B cell (primary cell): ENCODE data around the gene SHC3. TPM values are rescaled to one million over a fixed set of nuclear protein-coding genes. Genes with fewer than 3 reads are reported as not detected.

Source experiments
- ATAC-seq: fragments of 200-7000 bp; cut with Tn5 transposase; one replicate; pipeline ENCODE4 v1.10.0; 2021; ENCODE audit warnings: low read depth, mild to moderate bottlenecking, moderate number of reproducible peaks, moderate library complexity
- CTCF ChIA-PET: fragments of 350-600 bp; sonication (Branson Sonifier 250); formaldehyde crosslinking; loops from one replicate; lab custom pipeline; 2021; ENCODE audit warnings: antibody characterized with exemption, inconsistent platforms; lab: Charles Lee
- POLR2A ChIA-PET: fragments of 350-600 bp; sonication (Branson Sonifier 250); formaldehyde crosslinking; loops from one replicate; lab custom pipeline; 2021; ENCODE audit warnings: antibody characterized with exemption; lab: Charles Lee
- DNase-seq: peaks from one replicate; pipeline ENCODE4 v3.0.0; 2013
- H2AFZ ChIP-seq: 2 replicates; pipeline ENCODE4 v1.6.1; 2012; ENCODE audit warnings: mild to moderate bottlenecking, low read depth, low read length; ENCODE audit not compliant: insufficient read depth, poor library complexity, severe bottlenecking
- H3K27ac ChIP-seq, 2 donors: 1 replicate in 1 of 2; 2 replicates in 1 of 2; pipeline ENCODE4 v1.5.1; 2012 to 2013; ENCODE audit warnings: low read length in 2 of 2, mild to moderate bottlenecking in 2 of 2, moderate library complexity in 1 of 2
- H3K27me3 ChIP-seq, 4 experiments: fragments of 200-600 bp in 1 of 4; sonication (generic) in 1 of 4; replicated peaks in 1 of 4; 1 replicate in 2 of 4; 2 replicates in 2 of 4; pipeline versions ENCODE4 v1.6.1 to v1.7.0; 2013 to 2016; ENCODE audit warnings: low read length in 3 of 4, mild to moderate bottlenecking in 2 of 4, mixed read lengths in 1 of 4, moderate library complexity in 1 of 4; ENCODE audit not compliant: insufficient read depth in 4 of 4, control insufficient read depth in 3 of 4; ENCODE audit errors: control extremely low read depth in 1 of 4
- H3K36me3 ChIP-seq, 2 experiments: replicated peaks in 1 of 2; 1 replicate in 1 of 2; 2 replicates in 1 of 2; pipeline versions ENCODE4 v1.6.1 to v1.7.1; 2013; ENCODE audit warnings: low read length in 1 of 2; ENCODE audit not compliant: insufficient read depth in 2 of 2, control insufficient read depth in 1 of 2; ENCODE audit errors: control extremely low read depth in 1 of 2, extremely low read depth in 1 of 2
- H3K4me1 ChIP-seq, 2 donors: fragments of 200-600 bp in 1 of 2; sonication (generic) in 1 of 2; 1 replicate in 1 of 2; 2 replicates in 1 of 2; pipeline versions ENCODE4 v1.5.1 to v1.6.1; 2013 to 2017; ENCODE audit warnings: low read length in 2 of 2; ENCODE audit not compliant: control insufficient read depth in 2 of 2, insufficient read depth in 2 of 2
- H3K4me2 ChIP-seq: replicated peaks from 2 replicates; pipeline ENCODE3; 2012; ENCODE audit warnings: mild to moderate bottlenecking, low read depth, low read length; ENCODE audit not compliant: poor library complexity, severe bottlenecking
- H3K4me3 ChIP-seq, 5 experiments: fragments of 200-600 bp in 1 of 5; sonication (generic) in 1 of 5; 1 replicate in 3 of 5; 2 replicates in 2 of 5; pipeline versions ENCODE4 v1.5.1 to v1.7.0; 2011 to 2016; ENCODE audit warnings: low read length in 4 of 5, mild to moderate bottlenecking in 4 of 5, low read depth in 2 of 5, control low read depth in 1 of 5, moderate library complexity in 1 of 5; ENCODE audit not compliant: insufficient read depth in 1 of 5; ENCODE audit errors: control extremely low read depth in 1 of 5, extremely low read depth in 1 of 5
- H3K79me2 ChIP-seq: fragments of 200-600 bp; sonication (generic); one replicate; pipeline ENCODE4 v1.6.0; 2016; ENCODE audit warnings: low read length; ENCODE audit not compliant: control insufficient read depth, insufficient read depth
- H3K9ac ChIP-seq: fragments of 200-600 bp; sonication (generic); 2 replicates; pipeline ENCODE4 v1.6.1; 2017; ENCODE audit warnings: mild to moderate bottlenecking, low read length, moderate library complexity
- H3K9me3 ChIP-seq, 3 donors: one replicate each; pipeline versions ENCODE4 v1.6.1 to v1.7.1; 2013; ENCODE audit warnings: low read length in 2 of 3; ENCODE audit not compliant: control insufficient read depth in 2 of 3, insufficient read depth in 1 of 3; ENCODE audit errors: control extremely low read depth in 1 of 3
- H4K20me1 ChIP-seq: 2 replicates; pipeline ENCODE4 v1.6.0; 2012; ENCODE audit warnings: mild to moderate bottlenecking, low read length; ENCODE audit not compliant: insufficient read depth, control insufficient read depth, poor library complexity, severe bottlenecking
- H3K27ac Mint-ChIP-seq: one replicate; pipeline ENCODE4 v1.8.0; 2021; ENCODE audit warnings: mixed read lengths
- H3K27me3 Mint-ChIP-seq: one replicate; pipeline ENCODE4 v1.8.0; 2021; ENCODE audit warnings: mixed read lengths
- H3K4me1 Mint-ChIP-seq: one replicate; pipeline ENCODE4 v1.8.0; 2021; ENCODE audit warnings: mixed read lengths
- H3K4me3 Mint-ChIP-seq: one replicate; pipeline ENCODE4 v1.8.0; 2021; ENCODE audit warnings: mixed read lengths
- H3K9me3 Mint-ChIP-seq: one replicate; pipeline ENCODE4 v1.8.0; 2022; ENCODE audit warnings: mixed read lengths; ENCODE audit not compliant: insufficient read depth
- EZH2 ChIP-seq: IDR thresholded peaks from 2 replicates; pipeline ENCODE4 v1.6.1; 2012; ENCODE audit warnings: borderline replicate concordance, low read depth, mild to moderate bottlenecking, moderate library complexity, low read length; ENCODE audit not compliant: insufficient read depth, poor library complexity, severe bottlenecking
- WGBS: methylation state at CpG from one replicate; pipeline ENCODE4 v1.1.5; 2013; ENCODE audit warnings: missing lambda C conversion rate; ENCODE audit not compliant: insufficient coverage; 5-methylcytosine and 5-hydroxymethylcytosine counted together
- intact Hi-C: fragments of 100-400 bp; cut with micrococcal nuclease; formaldehyde crosslinking; loops from one replicate; pipeline ENCODE4 v1.10.0; 2022
- polyA plus RNA-seq: library from polyadenylated mRNA; depleted of rRNA; stranded (reverse); fragments of >200 nt; gene quantifications from 2 replicates; pipeline ENCODE4 v1.2.3, GENCODE V29; 2012
- total RNA-seq, 2 donors: library from RNA; stranded (reverse); fragments of 120-200 nt in 1 of 2; gene quantifications; 1 replicate in 1 of 2; 2 replicates in 1 of 2; pipeline versions ENCODE4 v1.2.3 to v1.2.4, GENCODE V29; 2013 to 2022
- TF ChIP-seq, protein P1 (sequence below): fragments of 200-600 bp; IDR thresholded peaks from one replicate; pipeline ENCODE4 v1.8.0; 2022; ENCODE audit warnings: antibody characterized with exemption, mild to moderate bottlenecking

Gene SHC3
- total and polyA plus RNA-seq, 2 donors (not counting 1 experiment from before 2014, with no cell fraction given) = 0.03 TPM; not detected in 1

DNA sequence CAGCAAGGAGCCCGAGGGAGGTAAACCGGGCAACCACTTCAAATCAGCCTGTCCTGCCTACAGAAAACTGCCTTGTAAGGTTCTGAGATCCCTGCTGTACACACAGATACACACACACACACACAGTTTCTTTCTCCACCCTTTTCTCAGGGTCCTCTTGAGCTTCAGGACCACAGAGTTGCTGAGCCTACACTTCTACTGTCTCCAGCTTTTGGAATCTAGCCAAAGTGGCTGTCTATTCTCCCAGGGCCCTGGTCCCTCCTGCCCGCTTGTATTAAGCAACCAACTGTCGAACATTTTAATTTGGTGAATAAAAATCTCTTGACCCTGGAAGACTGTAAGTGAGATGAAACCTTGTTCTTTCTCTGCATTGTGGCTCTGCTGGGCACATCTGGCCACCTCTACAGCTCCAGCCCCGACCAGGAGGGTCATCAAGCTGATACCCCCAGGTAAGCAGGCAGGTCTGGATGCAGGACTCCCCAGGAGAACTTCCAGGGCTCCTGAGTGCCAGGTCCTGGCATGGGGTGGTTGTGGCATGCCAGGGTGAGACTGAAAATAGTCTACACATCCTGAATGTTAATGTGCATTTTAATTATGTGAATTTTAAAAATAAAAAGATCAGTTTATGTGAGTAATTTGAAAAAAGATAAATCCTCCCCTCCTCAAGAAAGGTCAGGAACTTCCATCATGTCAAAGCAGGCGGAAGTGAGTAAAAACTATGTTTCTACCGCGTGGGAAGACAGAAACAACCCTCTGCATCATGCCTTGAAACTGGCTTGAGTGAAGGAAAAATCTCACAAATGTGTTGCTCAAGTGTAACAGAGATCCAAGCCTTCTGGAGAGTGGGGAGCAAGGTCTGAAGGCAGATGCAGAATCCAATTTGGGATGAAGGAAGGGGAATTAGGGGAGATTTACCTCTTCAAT is 202.4 kb downstream of the SHC3 start:
- no peak overlapping the region for H3K4me3 ChIP-seq
- no peak overlapping the region for H2AFZ ChIP-seq
- CTCF ChIA-PET = no interaction called here
- peaks cover 0 to 4% (median 0%) of the 10 kb centered on the region in 4 experiments for H3K27me3 ChIP-seq
- no peak overlapping the region for H3K27ac ChIP-seq
- no peaks in the 10 kb centered on the region for H3K79me2 ChIP-seq
- Mint-ChIP-seq H3K27ac (no peak overlapping the region), H3K4me1 (no peaks in the 10 kb centered on the region), H3K27me3 (peaks cover 16% of the 10 kb centered on the region), H3K4me3 (no peak overlapping the region), H3K9me3 (no peaks in the 10 kb centered on the region)
- DNase-seq (no peak), ATAC-seq (no peak)
- WGBS = 84% methylated on average over 6 of the region's 8 CpGs
- no peaks in the 10 kb centered on the region for H4K20me1 ChIP-seq
- TF ChIP-seq, protein P1, sequence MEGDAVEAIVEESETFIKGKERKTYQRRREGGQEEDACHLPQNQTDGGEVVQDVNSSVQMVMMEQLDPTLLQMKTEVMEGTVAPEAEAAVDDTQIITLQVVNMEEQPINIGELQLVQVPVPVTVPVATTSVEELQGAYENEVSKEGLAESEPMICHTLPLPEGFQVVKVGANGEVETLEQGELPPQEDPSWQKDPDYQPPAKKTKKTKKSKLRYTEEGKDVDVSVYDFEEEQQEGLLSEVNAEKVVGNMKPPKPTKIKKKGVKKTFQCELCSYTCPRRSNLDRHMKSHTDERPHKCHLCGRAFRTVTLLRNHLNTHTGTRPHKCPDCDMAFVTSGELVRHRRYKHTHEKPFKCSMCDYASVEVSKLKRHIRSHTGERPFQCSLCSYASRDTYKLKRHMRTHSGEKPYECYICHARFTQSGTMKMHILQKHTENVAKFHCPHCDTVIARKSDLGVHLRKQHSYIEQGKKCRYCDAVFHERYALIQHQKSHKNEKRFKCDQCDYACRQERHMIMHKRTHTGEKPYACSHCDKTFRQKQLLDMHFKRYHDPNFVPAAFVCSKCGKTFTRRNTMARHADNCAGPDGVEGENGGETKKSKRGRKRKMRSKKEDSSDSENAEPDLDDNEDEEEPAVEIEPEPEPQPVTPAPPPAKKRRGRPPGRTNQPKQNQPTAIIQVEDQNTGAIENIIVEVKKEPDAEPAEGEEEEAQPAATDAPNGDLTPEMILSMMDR = no peak
- TF ChIP-seq EZH2 = no peak
- no peak overlapping the region for H3K9ac ChIP-seq
- H3K9me3 ChIP-seq = peaks cover 0 to 11% (median 0%) of the 10 kb centered on the region in 3 donors
- H3K4me2 ChIP-seq = no peak overlapping the region
- POLR2A ChIA-PET = no interaction called here
- H3K36me3 ChIP-seq = no peaks in the 10 kb centered on the region
- no peaks in the 10 kb centered on the region for H3K4me1 ChIP-seq
- intact Hi-C loops = no loop called here

DNA sequence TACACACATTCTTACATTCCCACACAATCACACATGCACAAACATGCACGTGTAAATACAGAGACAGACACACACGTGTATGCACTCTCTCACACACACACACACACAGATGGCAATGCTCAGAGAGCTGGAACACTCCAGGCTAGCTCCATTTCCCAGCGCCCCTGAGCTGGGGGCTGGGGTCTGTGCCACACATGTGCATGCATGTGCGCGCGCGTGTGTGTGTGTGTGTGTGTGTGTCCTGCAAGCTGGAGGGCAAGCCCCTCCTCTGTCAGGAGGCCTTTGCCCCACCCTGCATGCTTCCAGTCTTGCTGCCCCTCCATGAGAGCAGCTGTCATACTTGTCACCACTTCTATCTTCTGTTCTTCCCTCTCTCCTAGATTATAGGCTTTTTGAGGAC is 204.0 kb downstream of the SHC3 start:
- H3K4me1 Mint-ChIP-seq = no peaks in the 10 kb centered on the region
- Histone ChIP-seq H3K27ac (no peak overlapping the region), H3K4me1 (no peaks in the 10 kb centered on the region), H4K20me1 (no peaks in the 10 kb centered on the region), H3K79me2 (no peaks in the 10 kb centered on the region), H2AFZ (no peak overlapping the region), H3K36me3 (no peaks in the 10 kb centered on the region), H3K4me3 (no peak overlapping the region), H3K9me3 (peaks cover 0 to 11% (median 0%) of the 10 kb centered on the region in 3 donors), H3K4me2 (no peak overlapping the region), H3K9ac (no peak overlapping the region), H3K27me3 (peaks cover 0 to 4% (median 0%) of the 10 kb centered on the region in 4 experiments)
- H3K9me3 Mint-ChIP-seq = no peaks in the 10 kb centered on the region
- no peak for ATAC-seq
- no peak for TF ChIP-seq EZH2
- TF ChIP-seq, protein P1 = no peak
- CTCF ChIA-PET = no interaction called here
- WGBS = 63% methylated on average over 2 of the region's 7 CpGs
- H3K4me3 Mint-ChIP-seq = no peak overlapping the region
- DNase-seq = no peak
- POLR2A ChIA-PET = no interaction called here
- intact Hi-C loops = no loop called here
- peaks cover 18% of the 10 kb centered on the region for H3K27me3 Mint-ChIP-seq
- H3K27ac Mint-ChIP-seq = no peak overlapping the region
